ENCODE measurements around the gene HIGD1A.
A peak's percentile ranks its signal among the peaks of the same experiment; 100 is the strongest.

HIGD1A gene

GRCh38 chr3:42804106-42804830 lies at the start of gene HIGD1A:
TSS of gene HIGD1A (minus strand) at chr3:42804490. CDS start at chr3:42794253, 10,237 bp downstream.
- DNase-seq, result peak; percentile 98

GRCh38 chr3:42853739-42854302 lies 49.5 kb upstream of the HIGD1A start:
- DNase-seq, result no peak

GRCh38 chr3:42853056-42853455 lies 48.8 kb upstream of the HIGD1A start:
- DNase-seq, result no peak

GRCh38 chr3:42852441-42852840 lies 48.2 kb upstream of the HIGD1A start:
- DNase-seq, result no peak

- DNase-seq, result no peak
Observed at GRCh38 chr3:42851228-42851834, 47.0 kb upstream of the HIGD1A start.

- DNase-seq, result no peak
Observed at GRCh38 chr3:42850263-42850662, 46.0 kb upstream of the HIGD1A start.

GRCh38 chr3:42849017-42849416 lies 44.7 kb upstream of the HIGD1A start:
- DNase-seq, result no peak

- DNase-seq, result no peak
Observed at GRCh38 chr3:42847731-42848130, 43.4 kb upstream of the HIGD1A start.

GRCh38 chr3:42846685-42847522 lies 42.6 kb upstream of the HIGD1A start:
- no peak for DNase-seq

GRCh38 chr3:42844815-42845214 lies 40.5 kb upstream of the HIGD1A start:
- no peak for DNase-seq

GRCh38 chr3:42844412-42844713 lies 40.1 kb upstream of the HIGD1A start:
- DNase-seq, result no peak

- DNase-seq, result no peak
Observed at GRCh38 chr3:42843713-42844411, 39.6 kb upstream of the HIGD1A start.

GRCh38 chr3:42841332-42841731 lies 37.0 kb upstream of the HIGD1A start:
- no peak for DNase-seq

GRCh38 chr3:42839616-42840015 lies 35.3 kb upstream of the HIGD1A start:
- peak; percentile 36 to 57 for DNase-seq

GRCh38 chr3:42838571-42838970 lies 34.3 kb upstream of the HIGD1A start:
- DNase-seq, result no peak

GRCh38 chr3:42836150-42837123 lies 32.1 kb upstream of the HIGD1A start:
- DNase-seq, result no peak

- peak; percentile 42 to 44 for DNase-seq
Observed at GRCh38 chr3:42831321-42831713, 27.0 kb upstream of the HIGD1A start.

- DNase-seq, result no peak
Observed at GRCh38 chr3:42830437-42831320, 26.4 kb upstream of the HIGD1A start.

GRCh38 chr3:42829628-42830436 lies 25.5 kb upstream of the HIGD1A start:
- DNase-seq, result no peak
